ENCODE data around the gene SYCE3.

SYCE3 gene

GRCh38 chr22:50574383-50574755 lies 11.7 kb upstream of the SYCE3 start:
- no peak for DNase-seq

DNA sequence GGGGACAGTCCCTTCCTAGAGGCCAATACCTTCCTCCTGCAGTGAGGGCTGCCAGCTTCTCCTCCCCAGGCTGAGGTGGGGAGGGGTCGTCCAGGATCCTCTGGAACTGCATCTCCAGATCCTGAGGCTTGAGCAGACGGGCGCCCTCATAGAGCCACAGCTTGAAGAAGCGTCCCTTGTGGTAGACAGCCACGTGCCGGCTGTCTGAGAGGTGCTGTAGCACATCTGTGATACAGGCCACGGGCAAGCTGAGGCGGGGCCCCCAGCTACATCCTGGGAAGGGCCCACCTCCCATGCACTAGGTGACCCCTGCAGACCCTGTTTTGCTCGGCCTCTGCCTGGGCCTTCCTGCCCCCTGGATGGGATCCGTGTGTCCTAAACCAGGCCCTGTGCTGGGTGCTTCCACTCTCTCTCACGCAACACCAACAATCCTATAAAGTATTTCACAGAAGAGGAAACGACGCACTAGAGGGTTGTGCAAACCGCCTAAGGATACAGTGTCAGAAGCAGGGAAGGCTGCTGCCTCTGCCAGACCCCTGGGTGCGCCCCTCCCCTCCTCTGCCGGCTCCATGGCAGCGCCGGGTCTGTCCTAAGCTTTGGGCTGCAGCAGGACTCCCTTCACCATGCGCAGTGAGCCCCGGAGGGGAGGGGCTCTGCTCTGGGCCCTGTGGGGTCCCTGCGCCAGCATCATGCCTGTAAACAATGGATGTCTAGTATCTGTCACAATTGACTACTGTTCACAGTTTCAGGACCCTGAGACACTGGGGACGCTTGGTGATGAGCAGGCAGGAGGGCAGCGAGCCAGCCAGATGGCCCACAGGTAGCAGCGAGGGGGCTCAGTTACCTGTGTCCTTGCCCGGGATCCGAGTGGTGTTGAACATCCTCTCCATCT lies 11.0 kb upstream of the SYCE3 start:
- DNase-seq, result no peak

- DNase-seq, result no peak
Observed at GRCh38 chr22:50572965-50573364, 10.2 kb upstream of the SYCE3 start.

- no peak for DNase-seq
Observed at GRCh38 chr22:50571264-50572175, 8.8 kb upstream of the SYCE3 start.

- DNase-seq, result no peak
Observed at GRCh38 chr22:50570861-50571260, 8.1 kb upstream of the SYCE3 start.

DNA sequence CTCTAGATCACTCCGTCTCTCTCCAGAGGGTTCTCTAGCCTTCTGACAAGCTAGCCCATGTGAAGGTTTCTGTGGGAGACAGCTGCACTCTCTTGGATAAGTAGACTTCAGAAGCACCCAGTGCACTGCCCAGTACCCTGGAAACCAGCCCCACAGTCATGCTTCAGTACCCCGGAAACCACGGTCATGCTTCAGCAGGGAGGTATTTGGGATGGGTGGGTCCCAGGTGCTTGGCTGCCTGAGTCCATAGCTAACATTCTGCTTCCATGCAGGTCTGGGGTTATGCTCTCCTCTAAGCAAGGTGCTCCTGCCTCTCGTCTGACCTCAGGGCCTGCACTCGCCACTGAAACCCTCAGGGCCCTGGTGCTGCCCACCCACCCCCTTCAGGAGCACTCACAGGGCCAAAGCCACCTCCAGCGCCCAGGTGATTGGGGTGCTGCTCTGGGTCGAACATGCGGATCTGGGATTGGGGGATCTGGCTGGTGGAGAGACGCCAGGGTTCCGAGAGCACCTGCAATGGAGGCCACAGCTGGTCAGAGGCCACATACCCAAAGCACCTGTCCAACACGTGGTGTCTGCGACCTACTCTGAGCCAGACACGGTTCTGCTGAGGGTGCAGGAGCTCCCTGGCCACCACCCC lies 7.3 kb upstream of the SYCE3 start:
- DNase-seq, result no peak

DNA sequence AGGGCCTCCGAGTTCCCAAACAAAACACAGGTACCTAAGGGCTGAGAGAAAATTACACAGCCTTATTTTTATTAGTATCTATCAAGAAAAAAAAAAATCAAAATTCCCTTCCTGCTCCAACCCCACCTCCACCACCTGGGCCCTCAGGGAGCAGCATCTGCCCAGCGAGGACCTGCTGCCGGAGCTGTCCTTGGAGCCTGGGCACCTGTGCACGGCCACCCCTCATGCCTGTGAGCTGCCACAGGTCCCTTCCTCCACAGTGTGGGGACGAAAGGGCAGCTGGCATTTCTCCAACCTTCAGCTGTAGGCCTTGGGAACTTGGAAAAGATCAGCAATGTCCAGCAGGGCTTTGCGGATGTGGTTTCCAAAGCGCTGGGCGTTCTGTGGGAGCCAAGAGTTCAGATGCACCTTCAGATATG lies 6.3 kb upstream of the SYCE3 start:
- no peak for DNase-seq

DNA sequence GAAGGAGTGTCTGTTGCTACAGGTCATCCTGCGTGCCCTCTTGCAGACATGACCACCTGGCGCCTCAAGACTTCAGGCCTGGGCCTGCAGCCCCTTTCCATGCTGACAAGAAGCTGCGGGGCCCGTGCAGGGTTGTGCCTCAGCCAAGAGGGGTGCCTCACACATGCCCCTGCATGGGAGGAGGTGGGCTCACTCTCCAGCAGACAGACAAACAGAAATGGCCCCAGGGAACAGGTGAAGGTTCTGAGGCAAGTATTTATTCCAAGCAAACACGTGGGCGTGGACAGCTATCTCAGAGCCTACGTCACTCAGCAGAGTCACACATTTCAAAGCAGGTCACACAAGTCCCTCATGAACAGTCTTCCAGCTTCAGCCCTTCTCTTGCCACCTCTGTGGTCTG lies 5.9 kb upstream of the SYCE3 start:
- no peak for DNase-seq

- no peak for DNase-seq
Observed at GRCh38 chr22:50567721-50568252, 5.1 kb upstream of the SYCE3 start.

DNA sequence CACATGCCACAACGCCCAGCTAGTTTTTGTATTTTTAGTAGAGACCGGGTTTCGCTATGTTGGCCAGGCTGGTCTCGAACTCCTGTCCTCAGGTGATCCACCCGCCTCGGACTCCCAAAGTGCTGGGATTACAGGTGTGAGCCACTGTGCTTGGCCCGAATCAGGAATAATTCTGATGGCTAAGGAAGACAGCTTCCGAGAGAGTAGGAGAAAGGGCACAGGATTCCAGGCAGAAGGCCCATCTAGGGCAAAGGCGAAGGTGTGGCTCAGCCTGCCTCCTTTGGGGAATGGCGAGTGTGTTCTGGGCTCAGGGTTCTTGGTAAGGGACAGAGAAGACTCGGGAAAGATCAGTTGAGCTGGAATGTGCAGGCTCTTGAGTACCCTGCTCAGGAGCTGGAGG lies 1.6 kb upstream of the SYCE3 start:
- DNase-seq, result no peak

GRCh38 chr22:50563413-50564160 lies 868 bp upstream of the SYCE3 start:
- DNase-seq, result no peak

- no peak for DNase-seq
Observed at GRCh38 chr22:50561401-50562358, 1.0 kb downstream of the SYCE3 start.

- no peak for DNase-seq
Observed at GRCh38 chr22:50560034-50560433, 2.7 kb downstream of the SYCE3 start.

GRCh38 chr22:50556703-50557102 lies 6.0 kb downstream of the SYCE3 start:
- no peak for DNase-seq

DNA sequence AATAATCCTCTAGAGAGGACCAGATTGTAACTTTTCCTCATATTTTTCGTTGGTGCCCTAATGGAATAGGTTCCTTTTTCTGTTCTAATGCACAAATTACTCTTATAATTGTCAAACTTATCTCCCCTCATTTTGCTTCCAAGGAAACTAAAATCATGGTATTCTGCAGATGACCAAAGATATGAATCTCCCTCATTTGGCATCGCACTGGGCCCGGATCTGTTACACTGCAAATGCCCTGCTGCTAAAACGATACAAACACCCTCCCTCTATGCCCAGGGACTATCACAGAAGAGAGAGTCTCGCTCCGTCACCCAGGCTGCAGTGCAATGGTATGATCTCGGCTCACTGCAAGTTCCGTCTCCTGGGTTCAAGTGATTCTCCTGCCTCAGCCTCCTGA lies 9.4 kb downstream of the SYCE3 start:
- DNase-seq, result no peak

DNA sequence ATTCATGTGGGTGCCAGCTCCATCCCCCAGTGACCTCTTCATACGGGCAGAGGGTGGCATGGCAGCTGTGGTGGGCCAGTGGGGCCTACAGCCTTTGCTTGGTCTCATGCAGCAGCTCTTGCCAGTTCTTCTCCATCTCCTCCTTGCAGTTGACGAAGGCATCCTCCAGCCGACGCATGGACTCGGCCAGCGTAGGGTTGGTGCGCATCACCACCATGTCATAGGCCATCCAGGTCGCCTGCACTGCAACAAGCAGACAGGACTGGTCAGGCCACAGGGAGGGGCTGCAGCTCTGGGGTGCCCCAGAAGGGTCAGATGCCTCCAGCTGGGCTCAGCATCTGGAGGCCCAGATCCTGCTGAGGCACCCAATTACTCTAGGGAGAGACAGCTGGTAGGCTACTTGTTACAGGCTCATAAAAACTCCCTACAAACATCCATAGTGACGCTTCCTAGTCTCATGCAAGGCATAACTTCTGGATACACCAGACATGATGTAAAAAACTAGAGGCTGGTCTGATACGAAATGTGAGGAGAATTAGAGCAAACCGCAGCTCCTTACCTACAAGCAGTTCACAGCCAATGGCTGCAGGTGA lies 11.5 kb downstream of the SYCE3 start:
- DNase-seq, result no peak

DNA sequence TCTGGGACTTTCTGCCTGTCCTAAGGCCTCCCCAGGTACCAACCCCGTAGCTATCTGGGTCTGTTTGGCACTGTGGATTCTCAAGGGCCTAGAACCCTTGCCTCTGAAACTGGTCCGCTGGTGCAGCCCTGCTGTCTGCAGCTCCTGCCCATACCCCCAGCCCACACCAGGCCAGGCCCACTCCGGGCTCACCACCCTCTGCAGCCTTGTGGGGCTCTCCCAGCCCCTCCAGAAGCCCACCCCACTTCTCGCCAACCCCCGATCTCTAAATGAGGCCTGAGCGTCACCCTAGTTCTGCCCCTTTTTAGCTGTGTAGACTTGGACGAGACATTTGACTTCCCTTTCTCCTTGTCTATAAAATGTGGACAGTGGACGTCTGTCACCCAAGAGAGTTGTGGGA lies 12.3 kb downstream of the SYCE3 start:
- DNase-seq, result no peak

- DNase-seq, result no peak
Observed at GRCh38 chr22:50548921-50549790, 13.6 kb downstream of the SYCE3 start.

- DNase-seq, result no peak
Observed at GRCh38 chr22:50548040-50548920, 14.4 kb downstream of the SYCE3 start.
